ENCODE measurements around the gene DNAH14.
A peak's percentile ranks its signal among the peaks of the same experiment; 100 is the strongest.

DNAH14 gene

GRCh38 chr1:225388372-225388771 lies 458.9 kb downstream of the DNAH14 start:
- Histone ChIP-seq H2BK15ac (replicated peaks; ENCODE audit: low read depth) (no peak overlapping the region), H4K5ac (ENCODE audit: low read length) (no peak overlapping the region), H4K8ac (ENCODE audit: low read depth, low read length) (no peak overlapping the region), H3K27ac (ENCODE audit: low read depth, low read length) (no peak overlapping the region), H3K4me2 (ENCODE audit: low read length) (no peak overlapping the region), H3K4me3 (ENCODE audit: low read length) (no peak overlapping the region), H3K9ac (ENCODE audit: low read length) (no peak overlapping the region), H3K23ac (ENCODE audit: low read length) (no peak overlapping the region), H3K56ac (ENCODE audit: low read length) (no peak overlapping the region), H2BK120ac (ENCODE audit: low read depth, low read length) (no peak overlapping the region), H3K4ac (ENCODE audit: low read depth, low read length) (no peak overlapping the region), H3K79me2 (ENCODE audit: control insufficient read depth, insufficient read depth, low read length) (no peaks in the 10 kb centered on the region), H3K18ac (ENCODE audit: low read length) (no peak overlapping the region), H3K79me1 (ENCODE audit: low read length) (no peaks in the 10 kb centered on the region), H3K27me3 (ENCODE audit: insufficient read depth, low read length, poor library complexity) (no peaks in the 10 kb centered on the region), H2BK5ac (ENCODE audit: low read length) (no peak overlapping the region), H2AK5ac (ENCODE audit: low read length) (no peak overlapping the region), H3K36me3 (ENCODE audit: control insufficient read depth, insufficient read depth, low read length) (no peaks in the 10 kb centered on the region), H3K4me1 (ENCODE audit: control insufficient read depth, low read depth, low read length) (peaks cover 2% of the 10 kb centered on the region)
- peak; percentile 46 for DNase-seq
- no CpG with 5 or more reads among the region's 4 CpGs for WGBS (ENCODE audit: extremely low coverage, insufficient coverage, low lambda C conversion rate)

GRCh38 chr1:225389843-225390242 lies 460.4 kb downstream of the DNAH14 start:
- Histone ChIP-seq H3K4me3 (ENCODE audit: low read length) (no peak overlapping the region), H3K56ac (ENCODE audit: low read length) (no peak overlapping the region), H3K27ac (ENCODE audit: low read depth, low read length) (no peak overlapping the region), H3K4ac (ENCODE audit: low read depth, low read length) (no peak overlapping the region), H3K4me2 (ENCODE audit: low read length) (no peak overlapping the region), H2AK5ac (ENCODE audit: low read length) (no peak overlapping the region), H4K8ac (ENCODE audit: low read depth, low read length) (no peak overlapping the region), H3K9ac (ENCODE audit: low read length) (no peak overlapping the region), H4K5ac (ENCODE audit: low read length) (no peak overlapping the region), H3K27me3 (ENCODE audit: insufficient read depth, low read length, poor library complexity) (no peaks in the 10 kb centered on the region), H3K79me2 (ENCODE audit: control insufficient read depth, insufficient read depth, low read length) (no peaks in the 10 kb centered on the region), H3K4me1 (ENCODE audit: control insufficient read depth, low read depth, low read length) (peaks cover 2% of the 10 kb centered on the region), H2BK120ac (ENCODE audit: low read depth, low read length) (no peak overlapping the region), H3K36me3 (ENCODE audit: control insufficient read depth, insufficient read depth, low read length) (no peaks in the 10 kb centered on the region), H3K79me1 (ENCODE audit: low read length) (no peaks in the 10 kb centered on the region), H2BK15ac (replicated peaks; ENCODE audit: low read depth) (no peak overlapping the region), H3K23ac (ENCODE audit: low read length) (no peak overlapping the region), H2BK5ac (ENCODE audit: low read length) (no peak overlapping the region), H3K18ac (ENCODE audit: low read length) (no peak overlapping the region)
- no peak for DNase-seq
- WGBS (ENCODE audit: extremely low coverage, insufficient coverage, low lambda C conversion rate) = no CpG with 5 or more reads among the region's 4 CpGs

- no peak overlapping the region for H2BK15ac ChIP-seq (replicated peaks; ENCODE audit: low read depth)
- H3K27me3 ChIP-seq (ENCODE audit: insufficient read depth, low read length, poor library complexity) = no peaks in the 10 kb centered on the region
- no peaks in the 10 kb centered on the region for H3K79me2 ChIP-seq (ENCODE audit: control insufficient read depth, insufficient read depth, low read length)
- H3K27ac ChIP-seq (ENCODE audit: low read depth, low read length) = no peak overlapping the region
- no peak overlapping the region for H3K9ac ChIP-seq (ENCODE audit: low read length)
- H3K4me3 ChIP-seq (ENCODE audit: low read length) = no peak overlapping the region
- no peak overlapping the region for H3K56ac ChIP-seq (ENCODE audit: low read length)
- no peaks in the 10 kb centered on the region for H3K4me1 ChIP-seq (ENCODE audit: control insufficient read depth, low read depth, low read length)
- no peak overlapping the region for H3K23ac ChIP-seq (ENCODE audit: low read length)
- peaks cover 4% of the 10 kb centered on the region for H3K79me1 ChIP-seq (ENCODE audit: low read length)
- H4K5ac ChIP-seq (ENCODE audit: low read length) = no peak overlapping the region
- H3K36me3 ChIP-seq (ENCODE audit: control insufficient read depth, insufficient read depth, low read length) = peaks cover 5% of the 10 kb centered on the region
- no peak overlapping the region for H3K4me2 ChIP-seq (ENCODE audit: low read length)
- H2AK5ac ChIP-seq (ENCODE audit: low read length) = no peak overlapping the region
- H3K18ac ChIP-seq (ENCODE audit: low read length) = no peak overlapping the region
- H2BK5ac ChIP-seq (ENCODE audit: low read length) = no peak overlapping the region
- DNase-seq = no peak
- H2BK120ac ChIP-seq (ENCODE audit: low read depth, low read length) = no peak overlapping the region
- H4K8ac ChIP-seq (ENCODE audit: low read depth, low read length) = no peak overlapping the region
- no peak overlapping the region for H3K4ac ChIP-seq (ENCODE audit: low read depth, low read length)
- WGBS (ENCODE audit: extremely low coverage, insufficient coverage, low lambda C conversion rate) = no CpG with 5 or more reads among the region's 2 CpGs
Observed at GRCh38 chr1:225396357-225396756, 466.9 kb downstream of the DNAH14 start.

GRCh38 chr1:225400968-225401367 lies 471.5 kb downstream of the DNAH14 start:
- H3K27ac ChIP-seq (ENCODE audit: low read depth, low read length) = no peak overlapping the region
- H2BK5ac ChIP-seq (ENCODE audit: low read length) = no peak overlapping the region
- no peak overlapping the region for H3K18ac ChIP-seq (ENCODE audit: low read length)
- no peak overlapping the region for H3K4me3 ChIP-seq (ENCODE audit: low read length)
- no peaks in the 10 kb centered on the region for H3K4me1 ChIP-seq (ENCODE audit: control insufficient read depth, low read depth, low read length)
- H4K5ac ChIP-seq (ENCODE audit: low read length) = no peak overlapping the region
- no peak overlapping the region for H2AK5ac ChIP-seq (ENCODE audit: low read length)
- no peak for DNase-seq
- peaks cover 5% of the 10 kb centered on the region for H3K79me1 ChIP-seq (ENCODE audit: low read length)
- peaks cover 7% of the 10 kb centered on the region for H3K36me3 ChIP-seq (ENCODE audit: control insufficient read depth, insufficient read depth, low read length)
- no peak overlapping the region for H3K4ac ChIP-seq (ENCODE audit: low read depth, low read length)
- no peak overlapping the region for H3K9ac ChIP-seq (ENCODE audit: low read length)
- H4K8ac ChIP-seq (ENCODE audit: low read depth, low read length) = no peak overlapping the region
- no peaks in the 10 kb centered on the region for H3K79me2 ChIP-seq (ENCODE audit: control insufficient read depth, insufficient read depth, low read length)
- no peak overlapping the region for H2BK120ac ChIP-seq (ENCODE audit: low read depth, low read length)
- no peak overlapping the region for H3K4me2 ChIP-seq (ENCODE audit: low read length)
- H3K27me3 ChIP-seq (ENCODE audit: insufficient read depth, low read length, poor library complexity) = no peaks in the 10 kb centered on the region
- H2BK15ac ChIP-seq (replicated peaks; ENCODE audit: low read depth) = no peak overlapping the region
- WGBS (ENCODE audit: extremely low coverage, insufficient coverage, low lambda C conversion rate) = no CpG with 5 or more reads among the region's 5 CpGs
- H3K56ac ChIP-seq (ENCODE audit: low read length) = no peak overlapping the region
- H3K23ac ChIP-seq (ENCODE audit: low read length) = no peak overlapping the region

- DNase-seq = no peak
- Histone ChIP-seq H3K27ac (ENCODE audit: low read depth, low read length) (no peak overlapping the region), H3K4me2 (ENCODE audit: low read length) (no peak overlapping the region), H4K5ac (ENCODE audit: low read length) (no peak overlapping the region), H3K4me1 (ENCODE audit: control insufficient read depth, low read depth, low read length) (peaks cover 9% of the 10 kb centered on the region), H3K79me1 (ENCODE audit: low read length) (peaks cover 14% of the 10 kb centered on the region), H2BK5ac (ENCODE audit: low read length) (no peak overlapping the region), H3K4me3 (ENCODE audit: low read length) (no peak overlapping the region), H3K56ac (ENCODE audit: low read length) (no peak overlapping the region), H3K27me3 (ENCODE audit: insufficient read depth, low read length, poor library complexity) (no peaks in the 10 kb centered on the region), H3K23ac (ENCODE audit: low read length) (no peak overlapping the region), H4K8ac (ENCODE audit: low read depth, low read length) (no peak overlapping the region), H3K9ac (ENCODE audit: low read length) (no peak overlapping the region), H2BK120ac (ENCODE audit: low read depth, low read length) (no peak overlapping the region), H3K79me2 (ENCODE audit: control insufficient read depth, insufficient read depth, low read length) (peaks cover 5% of the 10 kb centered on the region), H2BK15ac (replicated peaks; ENCODE audit: low read depth) (no peak overlapping the region), H3K36me3 (ENCODE audit: control insufficient read depth, insufficient read depth, low read length) (peaks cover 2% of the 10 kb centered on the region), H2AK5ac (ENCODE audit: low read length) (no peak overlapping the region), H3K4ac (ENCODE audit: low read depth, low read length) (no peak overlapping the region), H3K18ac (ENCODE audit: low read length) (peak overlapping the region; percentile 55)
- WGBS (ENCODE audit: extremely low coverage, insufficient coverage, low lambda C conversion rate) = no CpG with 5 or more reads among the region's 8 CpGs
Observed at GRCh38 chr1:225406976-225407725, 477.7 kb downstream of the DNAH14 start.

GRCh38 chr1:225407755-225408154 lies 478.3 kb downstream of the DNAH14 start:
- H4K8ac ChIP-seq (ENCODE audit: low read depth, low read length) = no peak overlapping the region
- no peak overlapping the region for H2AK5ac ChIP-seq (ENCODE audit: low read length)
- H2BK120ac ChIP-seq (ENCODE audit: low read depth, low read length) = no peak overlapping the region
- no peak overlapping the region for H3K4ac ChIP-seq (ENCODE audit: low read depth, low read length)
- H3K4me2 ChIP-seq (ENCODE audit: low read length) = no peak overlapping the region
- H4K5ac ChIP-seq (ENCODE audit: low read length) = no peak overlapping the region
- peaks cover 5% of the 10 kb centered on the region for H3K79me2 ChIP-seq (ENCODE audit: control insufficient read depth, insufficient read depth, low read length)
- peaks cover 14% of the 10 kb centered on the region for H3K79me1 ChIP-seq (ENCODE audit: low read length)
- H2BK15ac ChIP-seq (replicated peaks; ENCODE audit: low read depth) = no peak overlapping the region
- H3K4me1 ChIP-seq (ENCODE audit: control insufficient read depth, low read depth, low read length) = peaks cover 9% of the 10 kb centered on the region
- no peak overlapping the region for H2BK5ac ChIP-seq (ENCODE audit: low read length)
- no peak overlapping the region for H3K56ac ChIP-seq (ENCODE audit: low read length)
- no peak overlapping the region for H3K4me3 ChIP-seq (ENCODE audit: low read length)
- H3K27ac ChIP-seq (ENCODE audit: low read depth, low read length) = no peak overlapping the region
- DNase-seq = no peak
- no peak overlapping the region for H3K18ac ChIP-seq (ENCODE audit: low read length)
- no peak overlapping the region for H3K23ac ChIP-seq (ENCODE audit: low read length)
- H3K27me3 ChIP-seq (ENCODE audit: insufficient read depth, low read length, poor library complexity) = no peaks in the 10 kb centered on the region
- no peak overlapping the region for H3K9ac ChIP-seq (ENCODE audit: low read length)
- peaks cover 2% of the 10 kb centered on the region for H3K36me3 ChIP-seq (ENCODE audit: control insufficient read depth, insufficient read depth, low read length)
- 100% methylated on average over 1 of the region's 2 CpGs for WGBS (ENCODE audit: extremely low coverage, insufficient coverage, low lambda C conversion rate)

Data from mesendoderm (in vitro differentiated cells).